ENCODE data around the gene MLST8.

Gene MLST8

DNA sequence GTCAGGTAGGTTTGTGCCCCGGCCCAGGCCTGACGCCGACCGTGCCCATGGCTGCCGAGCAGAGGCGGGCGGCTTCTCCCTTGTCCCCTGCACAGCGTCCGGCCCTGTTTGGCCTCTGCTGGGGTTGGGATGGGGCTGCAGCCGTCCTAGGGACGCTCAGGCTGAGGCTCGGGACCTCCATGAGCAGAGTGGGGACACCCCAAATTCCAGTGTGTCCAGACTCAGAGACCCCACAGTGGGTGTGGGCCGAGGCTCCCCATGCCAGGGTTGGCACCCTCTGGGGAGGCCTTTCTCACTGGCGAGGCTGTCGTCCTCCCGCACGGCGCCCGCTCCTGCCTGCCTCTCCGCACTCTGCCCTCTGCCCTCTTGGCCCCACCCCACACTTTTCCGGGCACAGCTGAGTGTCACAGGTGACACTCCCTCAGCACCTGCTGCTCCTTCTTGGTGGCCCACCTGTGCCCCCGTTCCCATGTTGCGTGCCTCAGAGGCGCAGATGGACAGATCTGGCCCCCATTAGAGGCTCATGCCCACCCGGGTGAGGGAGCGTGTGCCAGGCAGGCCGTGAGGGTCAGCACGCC is 33.6 kb upstream of the MLST8 start:
- Histone ChIP-seq H3K36me3 (ENCODE audit: insufficient read depth, low read length) (peaks cover 91% of the 10 kb centered on the region), H3K4me2 (ENCODE audit: insufficient read depth, low read length) (no peak overlapping the region)

DNA sequence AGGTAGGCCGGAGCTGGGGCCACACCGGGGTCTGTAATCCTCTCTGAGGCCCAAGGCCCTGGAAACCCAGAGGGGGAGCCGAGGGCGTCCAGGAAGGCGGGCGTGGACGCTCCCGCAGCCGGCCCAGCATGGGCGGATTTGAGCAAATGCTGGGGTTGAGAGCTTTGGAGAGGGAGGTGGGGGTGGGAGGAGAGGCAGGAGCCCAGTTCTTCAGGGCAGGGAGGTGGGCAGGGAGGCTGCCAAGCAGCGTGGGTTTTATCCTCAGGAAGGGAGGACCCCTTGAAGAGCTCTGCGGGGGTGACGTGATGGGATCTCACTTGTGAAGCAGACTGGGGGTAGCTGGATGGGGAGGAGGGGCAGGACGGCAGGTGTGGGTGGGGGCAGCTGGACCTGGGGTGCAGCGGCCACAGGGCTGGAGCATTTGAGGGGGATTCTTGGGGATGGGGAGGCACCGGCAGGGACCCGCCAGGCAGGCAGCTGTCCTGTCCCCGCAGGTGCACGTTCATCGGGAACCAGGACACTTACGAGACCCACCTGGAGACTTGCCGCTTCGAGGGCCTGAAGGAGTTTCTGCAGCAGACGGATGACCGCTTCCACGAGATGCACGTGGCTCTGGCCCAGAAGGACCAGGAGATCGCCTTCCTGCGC is 32.4 kb upstream of the MLST8 start:
- Histone ChIP-seq H3K4me1 (ENCODE audit: insufficient read depth, low read length) (no peaks in the 10 kb centered on the region), H3K27ac (ENCODE audit: low read length) (no peak overlapping the region), H2AFZ (ENCODE audit: low read depth, low read length) (no peak overlapping the region), H3K79me2 (ENCODE audit: insufficient read depth, low read length) (no peaks in the 10 kb centered on the region), H4K20me1 (ENCODE audit: insufficient read depth, low read length) (peaks cover 11% of the 10 kb centered on the region; the same call in 1 of the 2 replicates), H3K27me3 (ENCODE audit: insufficient read depth, low read length, poor library complexity) (no peaks in the 10 kb centered on the region), H3K9ac (ENCODE audit: low read depth, low read length) (no peak overlapping the region), H3K4me2 (ENCODE audit: insufficient read depth, low read length) (no peak overlapping the region), H3K9me3 (ENCODE audit: insufficient read depth, low read length, severe bottlenecking) (no peaks in the 10 kb centered on the region), H3K4me3 (ENCODE audit: low read depth in 1 of 2, low read length in 2 of 2) (no peak overlapping the region), H3K36me3 (ENCODE audit: insufficient read depth, low read length) (peaks cover 91% of the 10 kb centered on the region)
- TF ChIP-seq CTCF (IDR thresholded peaks at IDR 0.05; ENCODE audit: borderline replicate concordance, extremely low read depth, low read length, poor library complexity, severe bottlenecking) (no peak), EZH2 (IDR thresholded peaks at IDR 0.05; ENCODE audit: borderline replicate concordance, low read depth, low read length, severe bottlenecking) (no peak)
- ATAC-seq (ENCODE audit: insufficient read depth, low read depth) (no peak), DNase-seq (no peak)

More for the DNA sequence above, 33.6 kb upstream of the MLST8 start:
- Histone ChIP-seq H3K9me3 (ENCODE audit: insufficient read depth, low read length, severe bottlenecking) (no peaks in the 10 kb centered on the region), H3K27ac (ENCODE audit: low read length) (no peak overlapping the region), H3K4me1 (ENCODE audit: insufficient read depth, low read length) (no peaks in the 10 kb centered on the region), H3K27me3 (ENCODE audit: insufficient read depth, low read length, poor library complexity) (no peaks in the 10 kb centered on the region), H4K20me1 (ENCODE audit: insufficient read depth, low read length) (peaks cover 18% of the 10 kb centered on the region), H3K4me3 (ENCODE audit: low read depth in 1 of 2, low read length in 2 of 2) (no peak overlapping the region), H3K79me2 (ENCODE audit: insufficient read depth, low read length) (peaks cover under 1% of the 10 kb centered on the region; the same call in 1 of the 2 replicates), H3K9ac (ENCODE audit: low read depth, low read length) (no peak overlapping the region), H2AFZ (ENCODE audit: low read depth, low read length) (no peak overlapping the region)
- TF ChIP-seq CTCF (IDR thresholded peaks at IDR 0.05; ENCODE audit: borderline replicate concordance, extremely low read depth, low read length, poor library complexity, severe bottlenecking) (no peak), EZH2 (IDR thresholded peaks at IDR 0.05; ENCODE audit: borderline replicate concordance, low read depth, low read length, severe bottlenecking) (no peak)
- ATAC-seq (ENCODE audit: insufficient read depth, low read depth) (no peak), DNase-seq (no peak)

GRCh38 chr16:2173366-2173765 is 31.9 kb upstream of the MLST8 start:
- H3K27ac ChIP-seq (ENCODE audit: low read length): no peak overlapping the region
- ATAC-seq (ENCODE audit: insufficient read depth, low read depth) (no peak), DNase-seq (no peak)
- TF ChIP-seq EZH2 (IDR thresholded peaks at IDR 0.05; ENCODE audit: borderline replicate concordance, low read depth, low read length, severe bottlenecking) (no peak), CTCF (IDR thresholded peaks at IDR 0.05; ENCODE audit: borderline replicate concordance, extremely low read depth, low read length, poor library complexity, severe bottlenecking) (no peak)
- H4K20me1 ChIP-seq (ENCODE audit: insufficient read depth, low read length): peaks cover 5% of the 10 kb centered on the region; the same call in 1 of the 2 replicates
- H3K4me1 ChIP-seq (ENCODE audit: insufficient read depth, low read length): no peaks in the 10 kb centered on the region
- no peak overlapping the region for H3K9ac ChIP-seq (ENCODE audit: low read depth, low read length)
- H3K79me2 ChIP-seq (ENCODE audit: insufficient read depth, low read length): no peaks in the 10 kb centered on the region
- no peak overlapping the region for H2AFZ ChIP-seq (ENCODE audit: low read depth, low read length)
- no peak overlapping the region for H3K4me2 ChIP-seq (ENCODE audit: insufficient read depth, low read length)
- no peaks in the 10 kb centered on the region for H3K9me3 ChIP-seq (ENCODE audit: insufficient read depth, low read length, severe bottlenecking)
- H3K36me3 ChIP-seq (ENCODE audit: insufficient read depth, low read length): peaks cover 85% of the 10 kb centered on the region
- no peak overlapping the region for H3K4me3 ChIP-seq (ENCODE audit: low read depth in 1 of 2, low read length in 2 of 2)
- no peaks in the 10 kb centered on the region for H3K27me3 ChIP-seq (ENCODE audit: insufficient read depth, low read length, poor library complexity)

All from DND-41 (cell line).